Epithelial cell of esophagus (primary cell): ENCODE data around the gene LUZP4.

ENCODE experiments used
- DNase-seq: peaks from one replicate; pipeline ENCODE4 v3.0.0; 2010; ENCODE audit warnings: low read depth
- H3K4me3 ChIP-seq: 2 replicates; pipeline ENCODE4 v1.5.1; 2011; ENCODE audit warnings: mild to moderate bottlenecking, low read length, control low read depth
- CTCF ChIP-seq: IDR thresholded peaks from 2 replicates; pipeline ENCODE4 v1.5.1; 2011; ENCODE audit warnings: low read depth, mild to moderate bottlenecking, low read length, control low read depth, inconsistent platforms; ENCODE audit not compliant: insufficient read depth; ENCODE audit errors: missing control alignments

Gene LUZP4

DNA sequence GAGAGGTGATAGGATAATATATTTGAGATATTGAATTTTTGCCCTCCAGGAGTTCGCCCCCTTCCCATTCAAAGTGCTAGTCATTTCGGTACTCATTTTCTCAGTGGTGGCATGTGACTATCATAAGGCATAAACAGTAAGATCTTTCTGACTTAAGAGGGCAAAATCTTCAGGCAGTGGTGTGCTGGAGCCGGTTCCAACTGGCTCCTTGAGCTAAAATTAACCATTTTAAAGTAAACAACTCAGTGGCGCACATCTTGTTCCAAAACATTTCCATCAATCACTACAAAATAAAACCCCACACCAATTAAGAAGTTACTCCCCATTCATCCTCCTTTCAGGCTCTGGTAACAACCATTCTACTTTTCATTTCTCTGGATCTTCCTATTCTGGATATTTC is 43.3 kb downstream of the LUZP4 start:
- TF ChIP-seq CTCF = no peak
- H3K4me3 ChIP-seq = no peak overlapping the region
- no peak for DNase-seq

DNA sequence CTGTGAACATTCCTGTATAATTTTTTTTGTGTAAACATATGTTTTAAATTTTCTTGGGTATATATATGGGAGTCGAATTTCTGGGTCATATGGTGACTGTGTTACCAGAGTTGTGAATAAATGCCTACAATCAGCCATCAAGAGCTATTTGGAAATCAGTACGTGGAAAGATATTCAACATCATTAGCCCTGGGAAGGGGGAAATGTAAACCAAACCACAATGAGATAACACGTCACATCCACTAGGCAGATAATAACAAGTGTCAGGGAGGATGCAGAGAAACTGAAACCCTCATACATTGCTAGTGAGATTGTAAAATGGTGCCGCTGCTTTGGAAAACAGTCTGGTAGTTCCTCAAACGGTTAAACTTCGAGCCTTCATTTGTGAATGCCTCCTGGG is 43.9 kb downstream of the LUZP4 start:
- no peak for DNase-seq
- H3K4me3 ChIP-seq = no peak overlapping the region
- TF ChIP-seq CTCF = no peak

GRCh38 chrX:115337491-115338144 is 48.1 kb downstream of the LUZP4 start:
- no peak overlapping the region for H3K4me3 ChIP-seq
- no peak for TF ChIP-seq CTCF
- no peak for DNase-seq

GRCh38 chrX:115339441-115340025 is 50.0 kb downstream of the LUZP4 start:
- no peak for TF ChIP-seq CTCF
- no peak for DNase-seq
- H3K4me3 ChIP-seq = no peak overlapping the region

DNA sequence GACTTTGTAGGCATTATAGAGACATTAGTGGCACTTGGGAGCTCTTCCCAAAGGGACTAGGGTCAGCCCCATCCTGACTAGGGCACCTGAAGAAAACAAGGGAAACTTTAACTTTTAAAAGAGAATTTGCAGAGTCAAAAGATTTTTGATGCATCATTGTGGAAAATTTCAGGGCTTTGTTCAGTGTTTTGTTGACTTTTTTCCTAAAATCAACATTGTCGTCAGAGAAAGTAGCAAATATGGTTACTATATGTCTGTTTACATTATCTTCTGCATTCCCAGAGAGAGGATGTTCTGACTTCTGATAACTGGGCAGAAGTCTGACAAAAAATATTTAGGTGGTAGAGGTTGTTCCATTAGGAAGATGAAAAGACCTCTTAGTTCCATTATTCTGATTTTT is 51.9 kb downstream of the LUZP4 start:
- no peak for TF ChIP-seq CTCF
- no peak for DNase-seq

DNA sequence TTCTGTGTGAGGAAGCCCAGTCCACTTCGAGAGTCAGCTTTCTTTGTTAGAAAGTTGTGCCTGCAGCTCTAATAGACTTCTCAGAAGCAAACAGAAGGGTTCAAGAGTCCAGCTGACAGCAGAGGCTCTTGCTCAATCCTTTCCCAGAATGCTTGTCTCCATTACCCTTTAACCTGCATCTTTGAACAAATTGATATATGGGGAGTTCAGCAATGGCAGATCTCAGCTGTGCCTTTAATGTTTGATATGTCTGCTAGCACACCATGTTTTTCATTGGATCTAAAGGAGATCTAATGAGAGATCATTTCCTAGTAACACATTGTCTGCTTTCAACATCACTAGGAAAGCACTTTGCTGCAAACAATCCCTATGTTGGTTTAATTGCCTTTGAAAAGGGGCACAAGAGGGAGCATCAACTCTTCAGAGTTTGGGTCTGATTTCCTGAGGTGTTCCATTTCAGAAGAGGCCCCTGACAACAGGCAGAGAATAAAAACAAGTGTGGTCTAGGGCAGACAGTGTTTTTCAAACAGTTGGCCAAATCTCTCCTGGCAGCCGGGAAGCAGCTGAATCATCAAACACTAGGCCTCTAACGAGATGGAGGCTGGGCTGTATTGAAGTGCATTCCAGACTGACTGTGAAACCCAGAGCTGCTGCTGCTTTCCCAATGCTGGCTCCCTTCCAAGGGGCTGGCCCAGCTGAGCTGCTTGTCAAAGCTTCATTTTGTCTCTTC is 55.5 kb downstream of the LUZP4 start:
- no peak for TF ChIP-seq CTCF
- H3K4me3 ChIP-seq = no peak overlapping the region
- peak; percentile 92 for DNase-seq

More for the DNA sequence above, 51.9 kb downstream of the LUZP4 start:
- no peak overlapping the region for H3K4me3 ChIP-seq
